Lower leg skin (tissue), 4 donors: ENCODE data around the gene GNAL. TPM values are rescaled to one million over a fixed set of nuclear protein-coding genes. Genes with fewer than 3 reads are reported as not detected.

ENCODE experiments used
- DNase-seq, 2 donors: peaks; one replicate each; pipeline ENCODE4 v3.0.0-alpha.2; 2019; ENCODE audit warnings: low spot score in 2 of 2
- H3K4me3 ChIP-seq: fragments of 200-600 bp; sonication (generic); 2 replicates; pipeline ENCODE4 v1.5.1; 2017; ENCODE audit warnings: mild to moderate bottlenecking, low read depth; ENCODE audit not compliant: poor library complexity, severe bottlenecking
- POLR2A ChIP-seq, 2 donors: fragments of 450-650 bp; IDR thresholded peaks; one replicate each; pipeline ENCODE4 v1.6.1; 2016 to 2017; ENCODE audit warnings: antibody characterized with exemption in 2 of 2, mild to moderate bottlenecking in 1 of 2, moderate library complexity in 1 of 2
- WGBS, 2 donors: methylation state at CpG; one replicate each; pipeline ENCODE4 v1.1.5; 2018; 5-methylcytosine and 5-hydroxymethylcytosine counted together
- intact Hi-C: fragments of 100-400 bp; cut with DNase I; formaldehyde crosslinking; loops from one replicate; pipeline ENCODE4 v1.15.0; 2023; ENCODE audit warnings: low total_unique reads
- total RNA-seq, 4 donors: library from RNA; depleted of rRNA; stranded (reverse); fragments of >200 nt; gene quantifications; one replicate each; pipeline ENCODE4 v1.1.0, GENCODE V29; 2016
- TF ChIP-seq, protein P1 (sequence below), 3 donors: fragments of 450-650 bp; IDR thresholded peaks; one replicate each; pipeline ENCODE4 v1.5.1; 2016; ENCODE audit warnings: antibody characterized with exemption in 3 of 3, mild to moderate bottlenecking in 3 of 3, moderate library complexity in 2 of 3

GNAL gene
- total RNA-seq, 4 donors from 2014 or later: 12.3 to 15.9 (median 14.5) TPM

DNA sequence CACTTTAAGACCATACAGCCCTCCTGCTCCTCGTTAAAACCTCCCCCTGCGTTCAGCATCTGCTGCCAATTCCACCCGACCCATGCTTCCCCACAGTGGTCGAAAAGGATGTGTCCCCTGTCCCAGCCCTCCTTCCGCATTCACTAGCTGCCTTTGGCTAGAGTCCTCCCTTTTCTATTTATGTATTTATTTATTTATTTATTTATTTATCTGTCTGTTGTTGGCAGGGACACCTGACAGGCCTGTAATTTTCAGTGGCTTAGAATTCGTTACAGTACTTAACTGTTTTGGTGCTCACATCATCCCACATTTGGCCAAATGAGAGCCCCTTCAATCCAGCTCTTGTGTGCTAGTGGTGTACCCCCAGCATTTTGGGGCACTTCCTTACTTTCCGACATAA is 50.8 kb downstream of the GNAL start:
- no peak for DNase-seq
- WGBS, 2 donors: 70 to 80% methylated on average over 7 of the region's 7 CpGs
- intact Hi-C loops: loop anchor here (10.0 kb wide), 1 partner anchor 305 kb away; no protein-coding TSS in a partner anchor
- TF ChIP-seq, protein P1, sequence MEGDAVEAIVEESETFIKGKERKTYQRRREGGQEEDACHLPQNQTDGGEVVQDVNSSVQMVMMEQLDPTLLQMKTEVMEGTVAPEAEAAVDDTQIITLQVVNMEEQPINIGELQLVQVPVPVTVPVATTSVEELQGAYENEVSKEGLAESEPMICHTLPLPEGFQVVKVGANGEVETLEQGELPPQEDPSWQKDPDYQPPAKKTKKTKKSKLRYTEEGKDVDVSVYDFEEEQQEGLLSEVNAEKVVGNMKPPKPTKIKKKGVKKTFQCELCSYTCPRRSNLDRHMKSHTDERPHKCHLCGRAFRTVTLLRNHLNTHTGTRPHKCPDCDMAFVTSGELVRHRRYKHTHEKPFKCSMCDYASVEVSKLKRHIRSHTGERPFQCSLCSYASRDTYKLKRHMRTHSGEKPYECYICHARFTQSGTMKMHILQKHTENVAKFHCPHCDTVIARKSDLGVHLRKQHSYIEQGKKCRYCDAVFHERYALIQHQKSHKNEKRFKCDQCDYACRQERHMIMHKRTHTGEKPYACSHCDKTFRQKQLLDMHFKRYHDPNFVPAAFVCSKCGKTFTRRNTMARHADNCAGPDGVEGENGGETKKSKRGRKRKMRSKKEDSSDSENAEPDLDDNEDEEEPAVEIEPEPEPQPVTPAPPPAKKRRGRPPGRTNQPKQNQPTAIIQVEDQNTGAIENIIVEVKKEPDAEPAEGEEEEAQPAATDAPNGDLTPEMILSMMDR (IDR thresholded peaks at IDR 0.05): no peak
- H3K4me3 ChIP-seq: no peak overlapping the region

- DNase-seq: no peak
- TF ChIP-seq, protein P1 (IDR thresholded peaks at IDR 0.05): no peak
- TF ChIP-seq POLR2A (IDR thresholded peaks at IDR 0.05): no peak
- intact Hi-C loops: no loop called here
- 65 to 83% methylated on average over 2 of the region's 2 CpGs for WGBS, 2 donors
- no peak overlapping the region for H3K4me3 ChIP-seq
Measured at GRCh38 chr18:11740461-11740860, 51.4 kb downstream of the GNAL start.

DNA sequence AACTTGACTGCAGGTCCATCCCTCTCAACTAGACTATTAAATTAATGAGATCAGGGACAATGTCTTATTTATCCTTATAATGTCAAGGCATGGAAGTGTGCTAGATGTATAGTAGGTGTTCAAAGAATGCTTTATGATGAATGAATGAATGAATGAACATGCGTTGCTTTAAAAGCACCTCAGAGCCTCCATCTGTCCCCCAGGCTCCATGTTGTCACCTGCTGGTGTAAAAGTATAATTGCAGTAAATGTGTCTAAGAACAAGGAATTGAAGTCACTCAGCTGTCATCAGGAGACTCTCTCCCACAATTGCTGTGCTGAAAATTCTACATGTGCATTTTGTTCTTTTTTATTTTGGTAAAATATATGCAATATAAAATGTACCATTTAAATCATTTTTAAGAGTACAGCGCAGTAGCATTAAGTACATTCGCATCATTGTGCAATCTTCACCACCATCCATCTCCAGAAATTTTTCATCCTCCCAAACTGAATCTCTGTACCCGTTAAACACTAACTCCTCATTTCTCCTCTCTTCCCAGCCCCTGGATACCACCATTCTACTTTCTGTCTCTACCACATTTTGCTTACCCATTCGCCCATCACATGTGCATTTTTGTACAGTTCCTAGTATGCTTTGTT is 52.6 kb downstream of the GNAL start:
- no peak overlapping the region for H3K4me3 ChIP-seq
- TF ChIP-seq POLR2A (IDR thresholded peaks at IDR 0.05): no peak
- TF ChIP-seq, protein P1 (IDR thresholded peaks at IDR 0.05): no peak
- WGBS, 2 donors: 74 to 79% methylated on average over 5 of the region's 5 CpGs
- intact Hi-C loops: no loop called here
- no peak for DNase-seq

DNA sequence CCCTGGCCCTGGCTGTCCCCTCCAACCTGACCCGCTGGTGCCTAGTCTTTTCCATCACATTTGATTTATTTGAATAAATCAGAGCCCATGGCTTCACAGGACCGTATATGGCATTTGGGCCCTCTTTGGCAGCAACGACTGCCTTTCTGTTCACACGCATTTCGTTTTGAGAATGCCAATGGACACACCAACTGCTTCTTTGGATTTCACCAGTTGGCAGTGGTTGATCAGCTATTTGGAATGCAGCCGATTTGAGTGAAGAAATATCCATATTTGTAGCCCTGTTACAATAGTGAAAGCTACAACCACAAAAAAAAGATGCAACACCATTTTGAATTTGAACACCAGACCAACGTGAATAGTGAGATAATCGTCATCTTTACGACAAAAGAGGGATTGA is 56.5 kb downstream of the GNAL start:
- no peak for DNase-seq
- intact Hi-C loops: no loop called here
- H3K4me3 ChIP-seq: no peak overlapping the region
- WGBS, 2 donors: 90 to 91% methylated on average over 9 of the region's 9 CpGs
- TF ChIP-seq, protein P1 (IDR thresholded peaks at IDR 0.05): no peak
- no peak for TF ChIP-seq POLR2A (IDR thresholded peaks at IDR 0.05)

DNA sequence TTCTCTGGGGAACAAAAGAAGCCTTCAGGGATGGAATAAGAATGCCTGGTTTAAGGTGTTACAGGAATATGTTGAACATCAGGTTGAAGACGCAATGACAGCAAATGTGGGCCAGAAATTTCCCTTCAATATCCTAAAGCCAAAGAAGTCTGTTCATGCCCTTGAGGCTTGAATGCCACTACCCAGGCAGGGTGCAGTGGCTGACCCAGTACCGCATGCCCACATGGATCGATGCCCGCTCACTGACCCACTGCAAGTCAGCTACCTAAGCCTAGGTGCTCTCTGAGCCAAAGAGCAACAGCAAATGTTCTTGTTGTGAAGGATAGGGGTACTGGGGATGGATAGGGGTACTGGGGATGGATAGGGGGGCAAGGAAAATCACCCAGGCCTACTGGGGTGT is 58.2 kb downstream of the GNAL start:
- TF ChIP-seq, protein P1 (IDR thresholded peaks at IDR 0.05): no peak
- no peak for TF ChIP-seq POLR2A (IDR thresholded peaks at IDR 0.05)
- 93 to 98% methylated on average over 4 of the region's 4 CpGs for WGBS, 2 donors
- no peak for DNase-seq
- no peak overlapping the region for H3K4me3 ChIP-seq
- intact Hi-C loops: no loop called here

- no peak for DNase-seq
- intact Hi-C loops: no loop called here
- TF ChIP-seq, protein P1 (IDR thresholded peaks at IDR 0.05): no peak
- no peak for TF ChIP-seq POLR2A (IDR thresholded peaks at IDR 0.05)
- 40 to 47% methylated on average over 11 of the region's 11 CpGs for WGBS, 2 donors
- no peak overlapping the region for H3K4me3 ChIP-seq
Measured at GRCh38 chr18:11747731-11748130, 58.7 kb downstream of the GNAL start.
